PC-9 (cell line): ENCODE measurements around the gene PROZ. TPM values are rescaled to one million over a fixed set of nuclear protein-coding genes. Genes with fewer than 3 reads are reported as not detected.

Experiments used
- BruUV-seq: library from RNA; stranded (reverse); fragments of 400-500 nt; replicated peaks from 2 replicates; lab custom pipeline; 2021; lab: Mats Ljungman, UMichigan
- CTCF ChIA-PET: fragments of 300-600 bp; sonication (Branson Sonifier 250); formaldehyde crosslinking; loops from one replicate; lab custom pipeline; 2022; ENCODE audit warnings: antibody characterized with exemption; lab: Charles Lee
- POLR2A ChIA-PET: fragments of 300-600 bp; sonication (Branson Sonifier 250); formaldehyde crosslinking; loops from one replicate; lab custom pipeline; 2022; ENCODE audit warnings: antibody characterized with exemption; ENCODE audit not compliant: unreplicated experiment; lab: Charles Lee
- DNase-seq, 2 experiments: peaks; one replicate each; pipeline versions ENCODE4 v3.0.0 to v3.0.0-alpha.2; 2015 to 2022; ENCODE audit warnings: mixed read lengths in 1 of 2
- H2AFZ ChIP-seq: fragments of 200-600 bp; sonication (generic); 2 replicates; pipeline ENCODE4 v1.8.1; 2017; ENCODE audit warnings: antibody characterized with exemption
- H3F3A ChIP-seq: fragments of 200-600 bp; sonication (generic); 2 replicates; pipeline ENCODE4 v1.8.1; 2017; ENCODE audit warnings: antibody characterized with exemption, mild to moderate bottlenecking, low read depth; ENCODE audit not compliant: insufficient read depth
- H3K27ac ChIP-seq: fragments of 200-600 bp; sonication (generic); 2 replicates; pipeline ENCODE4 v1.6.1; 2016; ENCODE audit warnings: mixed run types
- H3K27me3 ChIP-seq: fragments of 200-600 bp; sonication (generic); 2 replicates; pipeline ENCODE4 v1.6.1; 2016; ENCODE audit warnings: low read depth, mixed run types; ENCODE audit not compliant: insufficient read depth
- H3K36me3 ChIP-seq: fragments of 200-600 bp; sonication (generic); 2 replicates; pipeline ENCODE4 v1.6.1; 2016; ENCODE audit warnings: low read depth, mixed run types
- H3K4me1 ChIP-seq: fragments of 200-600 bp; sonication (generic); replicated peaks from 2 replicates; pipeline ENCODE4 v1.6.1; 2016; ENCODE audit warnings: mixed run types; ENCODE audit not compliant: insufficient read depth
- H3K4me2 ChIP-seq: fragments of 200-600 bp; sonication (generic); 2 replicates; pipeline ENCODE4 v1.6.1; 2017; ENCODE audit warnings: mixed run types
- H3K4me3 ChIP-seq: fragments of 200-600 bp; sonication (generic); 2 replicates; pipeline ENCODE4 v1.6.1; 2016; ENCODE audit warnings: mixed run types
- H3K79me2 ChIP-seq: fragments of 200-600 bp; sonication (generic); 2 replicates; pipeline ENCODE4 v1.6.1; 2017; ENCODE audit warnings: low read depth, mixed run types
- H3K9me2 ChIP-seq: fragments of 200-600 bp; sonication (generic); 2 replicates; pipeline ENCODE4 v1.8.1; 2017; ENCODE audit warnings: mild to moderate bottlenecking; ENCODE audit not compliant: insufficient read depth
- H3K9me3 ChIP-seq: fragments of 200-600 bp; sonication (generic); 2 replicates; pipeline ENCODE4 v1.8.1; 2016; ENCODE audit warnings: low read depth; ENCODE audit not compliant: insufficient read depth
- H4K20me1 ChIP-seq: fragments of 200-600 bp; sonication (generic); 2 replicates; pipeline ENCODE4 v1.8.1; 2017; ENCODE audit not compliant: insufficient read depth
- CTCF ChIP-seq: fragments of 200-600 bp; sonication (generic); conservative IDR thresholded peaks from 2 replicates; pipeline ENCODE4 v1.6.1; 2017; ENCODE audit warnings: mixed run types, antibody characterized with exemption, mild to moderate bottlenecking, moderate library complexity
- EZH2 ChIP-seq: fragments of 200-600 bp; sonication (generic); IDR thresholded peaks from 2 replicates; pipeline ENCODE4 v1.8.0; 2017; ENCODE audit warnings: antibody characterized with exemption, low read depth
- intact Hi-C: fragments of 100-400 bp; cut with micrococcal nuclease; formaldehyde crosslinking; loops from one replicate; pipeline ENCODE4 v1.10.0; 2022; ENCODE audit not compliant: unreplicated experiment
- total RNA-seq: library from RNA; stranded (reverse); gene quantifications from 2 replicates; pipeline ENCODE4 v1.2.3, GENCODE V29; 2021

The PROZ gene
- total RNA-seq, 1 experiment from 2014 or later: not detected

GRCh38 chr13:113126265-113127150 lies 31.9 kb upstream of the PROZ start:
- Histone ChIP-seq H3K27me3 (peaks cover 80% of the 10 kb centered on the region), H4K20me1 (no peaks in the 10 kb centered on the region), H3K79me2 (no peaks in the 10 kb centered on the region), H2AFZ (no peak overlapping the region), H3K4me1 (no peaks in the 10 kb centered on the region), H3K9me3 (no peaks in the 10 kb centered on the region), H3K27ac (no peak overlapping the region), H3K36me3 (no peaks in the 10 kb centered on the region), H3K9me2 (no peaks in the 10 kb centered on the region), H3F3A (no peaks in the 10 kb centered on the region), H3K4me3 (no peak overlapping the region), H3K4me2 (no peak overlapping the region)
- intact Hi-C loops: no loop called here
- TF ChIP-seq CTCF (no peak), EZH2 (no peak)
- BruUV-seq: no TSS peak
- POLR2A ChIA-PET: no interaction called here
- no peak for DNase-seq
- CTCF ChIA-PET: no interaction called here

- Histone ChIP-seq H3K4me3 (no peak overlapping the region), H4K20me1 (0 out of 2 replicates have a peak, but pooled peaks cover 4% of the 10 kb centered on the region), H3K27me3 (peaks cover 84% of the 10 kb centered on the region), H3K27ac (no peak overlapping the region), H3F3A (no peaks in the 10 kb centered on the region), H3K9me3 (0 out of 2 replicates have a peak, but pooled peaks cover 2% of the 10 kb centered on the region), H3K4me2 (no peak overlapping the region), H3K4me1 (no peaks in the 10 kb centered on the region), H3K36me3 (no peaks in the 10 kb centered on the region), H2AFZ (no peak overlapping the region), H3K9me2 (no peaks in the 10 kb centered on the region), H3K79me2 (no peaks in the 10 kb centered on the region)
- CTCF ChIA-PET: no interaction called here
- intact Hi-C loops: no loop called here
- TF ChIP-seq CTCF (no peak), EZH2 (no peak)
- DNase-seq: no peak
- no TSS peak for BruUV-seq
- POLR2A ChIA-PET: no interaction called here
Measured at GRCh38 chr13:113129480-113129879, 29.0 kb upstream of the PROZ start.

- DNase-seq: no peak
- Histone ChIP-seq H3K79me2 (no peaks in the 10 kb centered on the region), H3K27me3 (peaks cover 88% of the 10 kb centered on the region), H3K4me2 (no peak overlapping the region), H3K4me1 (no peaks in the 10 kb centered on the region), H3K36me3 (no peaks in the 10 kb centered on the region), H3K4me3 (no peak overlapping the region), H3K9me3 (0 out of 2 replicates have a peak, but pooled peaks cover 3% of the 10 kb centered on the region), H3K9me2 (no peaks in the 10 kb centered on the region), H3F3A (no peaks in the 10 kb centered on the region), H3K27ac (no peak overlapping the region), H2AFZ (no peak overlapping the region), H4K20me1 (0 out of 2 replicates have a peak, but pooled peaks cover 4% of the 10 kb centered on the region)
- BruUV-seq: no TSS peak
- intact Hi-C loops: no loop called here
- ChIA-PET POLR2A (no interaction called here), CTCF (no interaction called here)
- no peak for TF ChIP-seq CTCF
- TF ChIP-seq EZH2: no peak
Measured at GRCh38 chr13:113129921-113130750, 28.3 kb upstream of the PROZ start.
